ENCODE measurements around the gene CIP2A. TPM values are rescaled to one million over a fixed set of nuclear protein-coding genes. Genes with fewer than 3 reads are reported as not detected.

The CIP2A gene
- total RNA-seq, 1 experiment from 2014 or later: 34.2 TPM

GRCh38 chr3:108548304-108548703, 40.9 kb downstream of the CIP2A start:
- Histone ChIP-seq H2BK15ac (ENCODE audit: low read depth, low read length) (no peak overlapping the region), H4K8ac (replicated peaks; ENCODE audit: insufficient read length, low read depth, low read length) (no peak overlapping the region), H3K79me2 (ENCODE audit: insufficient read depth, low read length) (no peaks in the 10 kb centered on the region), H3K23me2 (ENCODE audit: insufficient read length, low read depth, low read length, poor library complexity, severe bottlenecking) (no peaks in the 10 kb centered on the region), H3K27ac (ENCODE audit: insufficient read length, low read depth, low read length) (no peak overlapping the region), H4K5ac (ENCODE audit: insufficient read length, low read depth, low read length) (no peak overlapping the region), H3K4ac (ENCODE audit: low read depth, low read length) (no peak overlapping the region), H3K79me1 (ENCODE audit: insufficient read depth, low read depth, low read length, poor library complexity, severe bottlenecking) (no peaks in the 10 kb centered on the region), H4K91ac (ENCODE audit: insufficient read length, low read depth, low read length) (no peak overlapping the region), H3K23ac (ENCODE audit: insufficient read length, low read depth, low read length) (no peak overlapping the region), H3K9ac (ENCODE audit: extremely low read depth, insufficient read length, low read length) (no peak overlapping the region), H4K20me1 (ENCODE audit: control insufficient read depth, insufficient read depth, insufficient read length) (no peaks in the 10 kb centered on the region), H3K4me1 (ENCODE audit: insufficient read depth, low read length) (no peaks in the 10 kb centered on the region), H2BK5ac (ENCODE audit: insufficient read length, low read length) (no peak overlapping the region), H3K14ac (ENCODE audit: insufficient read depth, low read length) (no peak overlapping the region), H3K18ac (ENCODE audit: insufficient read length, low read depth, low read length) (no peak overlapping the region), H3K4me2 (ENCODE audit: insufficient read depth, insufficient read length, low read length) (no peak overlapping the region), H3K56ac (ENCODE audit: insufficient read length, low read depth, low read length) (no peak overlapping the region), H3K27me3 (ENCODE audit: insufficient read depth, low read length) (no peaks in the 10 kb centered on the region), H2AFZ (ENCODE audit: low read length) (no peak overlapping the region), H2BK120ac (ENCODE audit: low read depth, low read length, poor library complexity, severe bottlenecking) (no peak overlapping the region), H2BK20ac (ENCODE audit: low read depth, low read length, poor library complexity, severe bottlenecking) (no peak overlapping the region), H2BK12ac (ENCODE audit: insufficient read length, low read depth, low read length) (no peak overlapping the region), H2AK5ac (ENCODE audit: insufficient read length, low read length) (no peak overlapping the region), H3T11ph (ENCODE audit: low read length) (no peak overlapping the region), H3K9me3 (ENCODE audit: control insufficient read depth, low read depth, low read length) (no peaks in the 10 kb centered on the region)
- peaks cover 20 to 40% (median 32%) of the 10 kb centered on the region in 3 experiments for H3K36me3 Mint-ChIP-seq (ENCODE audit: insufficient read depth in 1 of 3, low read depth in 3 of 3)
- TF ChIP-seq CTCF (conservative IDR thresholded peaks at IDR 0.05): no peak
- no peak overlapping the region for H3K4me3 Mint-ChIP-seq
- peaks cover 0 to 5% of the 10 kb centered on the region in 2 experiments; a peak in 2 of 4 replicates for H3K4me1 Mint-ChIP-seq
- H3K9me3 Mint-ChIP-seq: peaks cover 0 to under 1% of the 10 kb centered on the region in 2 experiments; a peak in 2 of 5 replicates
- DNase-seq: no peak
- H3K27ac Mint-ChIP-seq: no peak overlapping the region
- no peaks in the 10 kb centered on the region for H3K27me3 Mint-ChIP-seq (ENCODE audit: low read depth)
- no CpG with 5 or more reads among the region's 1 CpG for whole genome bisulfite sequencing (ENCODE audit: extremely low coverage, insufficient read length, low lambda C conversion rate)
